GM12878 (cell line): ENCODE measurements around the gene GMNN. TPM values are rescaled to one million over a fixed set of nuclear protein-coding genes. Genes with fewer than 3 reads are reported as not detected.

Source experiments
- BCL11A ChIP-seq: IDR thresholded peaks from 2 replicates; pipeline ENCODE4 v1.6.1; 2011; ENCODE audit warnings: low read depth, low read length
- E4F1 ChIP-seq: fragments of 450-650 bp; IDR thresholded peaks from 2 replicates; pipeline ENCODE4 v1.6.1; 2018; ENCODE audit warnings: borderline replicate concordance, mild to moderate bottlenecking; ENCODE audit not compliant: partially characterized antibody
- MXI1 ChIP-seq: fragments of 150-350 bp; IDR thresholded peaks from 2 replicates; pipeline ENCODE4 v1.6.1; 2011; ENCODE audit warnings: low read depth, mild to moderate bottlenecking, inconsistent platforms, low read length, improper control_type of control experiment
- NFXL1 ChIP-seq: fragments of 450-650 bp; IDR thresholded peaks from 2 replicates; pipeline ENCODE4 v1.6.1; 2017; ENCODE audit warnings: antibody characterized with exemption, mild to moderate bottlenecking, borderline replicate concordance
- SREBF1 ChIP-seq: IDR thresholded peaks from 2 replicates; pipeline ENCODE4 v1.6.1; 2012; ENCODE audit warnings: mild to moderate bottlenecking, low read length
- SRF ChIP-seq, 2 experiments: IDR thresholded peaks; 2 replicates each; pipeline ENCODE4 v1.6.1; 2011; ENCODE audit warnings: low read depth in 2 of 2, low read length in 2 of 2, mild to moderate bottlenecking in 1 of 2, moderate library complexity in 1 of 2
- STAT1 ChIP-seq: fragments of 450-650 bp; conservative IDR thresholded peaks from 2 replicates; pipeline ENCODE4 v1.6.1; 2014; ENCODE audit warnings: antibody characterized with exemption, mild to moderate bottlenecking
- TCF3 ChIP-seq: IDR thresholded peaks from 2 replicates; pipeline ENCODE4 v1.6.1; 2012; ENCODE audit warnings: low read depth, mild to moderate bottlenecking, low read length, borderline replicate concordance; ENCODE audit not compliant: insufficient read depth
- YBX1 ChIP-seq: fragments of 450-650 bp; IDR thresholded peaks from 2 replicates; pipeline ENCODE4 v1.6.1; 2016; ENCODE audit warnings: antibody characterized with exemption
- YY1 ChIP-seq: IDR thresholded peaks from 2 replicates; pipeline ENCODE4 v1.6.1; 2011; ENCODE audit warnings: low read depth, mild to moderate bottlenecking, low read length
- ZNF207 ChIP-seq: fragments of 450-650 bp; IDR thresholded peaks from 2 replicates; pipeline ENCODE4 v1.6.1; 2014; ENCODE audit warnings: antibody characterized with exemption, mild to moderate bottlenecking, borderline replicate concordance
- polyA plus RNA-seq, 11 experiments: library from polyadenylated mRNA; depleted of rRNA in 4 of 11; unstranded in 6 of 11; stranded (reverse) in 5 of 11; fragments of >200 nt; fragmentation: Nextera tagmentation in 4 of 11; fragmentation: Illumina TruSeq in 1 of 11; extraction: Ambion mirVana in 4 of 11; extraction: Trizol in 1 of 11; gene quantifications; 1 replicate in 1 of 11; 2 replicates in 10 of 11; pipeline versions ENCODE4 v1.2.1 to v1.2.3, GENCODE V29; 2011 to 2016; ENCODE audit warnings: inconsistent platforms in 2 of 11, missing spikeins in 2 of 11, low read depth in 1 of 11
- total RNA-seq, 4 experiments: library from RNA; depleted of rRNA in 3 of 4; stranded (reverse); fragments of >200 nt in 3 of 4; fragmentation: Illumina TruSeq in 1 of 4; extraction: Trizol in 1 of 4; gene quantifications; 2 replicates each; pipeline versions ENCODE4 v1.2.1 to v1.2.3, GENCODE V29; 2013 to 2021
- TF ChIP-seq, protein P1 (sequence below): fragments of 450-650 bp; formaldehyde crosslinking; IDR thresholded peaks from 2 replicates; pipeline ENCODE4 v1.5.0; 2022; ENCODE audit warnings: mild to moderate bottlenecking, missing genetic modification characterization

Gene GMNN
- total and polyA plus RNA-seq, 10 of the 15 experiments (the other 5 are each of a cell fraction or from before 2014, with no cell fraction given), result 51.9 to 153 (median 105) TPM

DNA sequence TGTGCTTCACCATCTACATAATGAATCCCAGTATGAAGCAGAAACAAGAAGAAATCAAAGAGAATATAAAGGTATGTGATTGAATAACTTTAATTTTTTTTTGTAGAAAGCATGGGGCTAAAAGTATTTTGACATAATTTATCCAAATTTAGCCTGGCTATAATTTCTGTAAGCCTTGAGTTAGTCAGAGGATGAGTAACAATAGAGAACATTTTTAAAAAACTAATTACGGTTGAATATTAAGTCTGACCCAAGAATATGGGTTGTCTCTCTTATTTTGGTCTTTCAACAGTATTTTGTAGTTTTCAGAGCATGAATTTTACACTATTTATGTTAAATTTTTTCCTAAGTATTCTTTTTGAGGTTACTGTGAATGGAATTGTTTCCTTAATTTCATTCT, 2.5 kb downstream of the GMNN start (continued):
- TF ChIP-seq BCL11A (no peak), NFXL1 (no peak), SREBF1 (no peak), YY1 (no peak), YBX1 (no peak), SRF (IDR thresholded peaks at IDR 0.05; ENCODE audit: low read depth in 2 of 2, low read length in 2 of 2) (no peak), STAT1 (no peak), MXI1 (no peak), E4F1 (no peak), TCF3 (no peak), ZNF207 (no peak)
- TF ChIP-seq, protein P1, sequence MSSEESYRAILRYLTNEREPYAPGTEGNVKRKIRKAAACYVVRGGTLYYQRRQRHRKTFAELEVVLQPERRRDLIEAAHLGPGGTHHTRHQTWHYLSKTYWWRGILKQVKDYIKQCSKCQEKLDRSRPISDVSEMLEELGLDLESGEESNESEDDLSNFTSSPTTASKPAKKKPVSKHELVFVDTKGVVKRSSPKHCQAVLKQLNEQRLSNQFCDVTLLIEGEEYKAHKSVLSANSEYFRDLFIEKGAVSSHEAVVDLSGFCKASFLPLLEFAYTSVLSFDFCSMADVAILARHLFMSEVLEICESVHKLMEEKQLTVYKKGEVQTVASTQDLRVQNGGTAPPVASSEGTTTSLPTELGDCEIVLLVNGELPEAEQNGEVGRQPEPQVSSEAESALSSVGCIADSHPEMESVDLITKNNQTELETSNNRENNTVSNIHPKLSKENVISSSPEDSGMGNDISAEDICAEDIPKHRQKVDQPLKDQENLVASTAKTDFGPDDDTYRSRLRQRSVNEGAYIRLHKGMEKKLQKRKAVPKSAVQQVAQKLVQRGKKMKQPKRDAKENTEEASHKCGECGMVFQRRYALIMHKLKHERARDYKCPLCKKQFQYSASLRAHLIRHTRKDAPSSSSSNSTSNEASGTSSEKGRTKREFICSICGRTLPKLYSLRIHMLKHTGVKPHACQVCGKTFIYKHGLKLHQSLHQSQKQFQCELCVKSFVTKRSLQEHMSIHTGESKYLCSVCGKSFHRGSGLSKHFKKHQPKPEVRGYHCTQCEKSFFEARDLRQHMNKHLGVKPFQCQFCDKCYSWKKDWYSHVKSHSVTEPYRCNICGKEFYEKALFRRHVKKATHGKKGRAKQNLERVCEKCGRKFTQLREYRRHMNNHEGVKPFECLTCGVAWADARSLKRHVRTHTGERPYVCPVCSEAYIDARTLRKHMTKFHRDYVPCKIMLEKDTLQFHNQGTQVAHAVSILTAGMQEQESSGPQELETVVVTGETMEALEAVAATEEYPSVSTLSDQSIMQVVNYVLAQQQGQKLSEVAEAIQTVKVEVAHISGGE (CRISPR knock-in tag), result no peak
